ENCODE data around the gene DHRS12.

DNA sequence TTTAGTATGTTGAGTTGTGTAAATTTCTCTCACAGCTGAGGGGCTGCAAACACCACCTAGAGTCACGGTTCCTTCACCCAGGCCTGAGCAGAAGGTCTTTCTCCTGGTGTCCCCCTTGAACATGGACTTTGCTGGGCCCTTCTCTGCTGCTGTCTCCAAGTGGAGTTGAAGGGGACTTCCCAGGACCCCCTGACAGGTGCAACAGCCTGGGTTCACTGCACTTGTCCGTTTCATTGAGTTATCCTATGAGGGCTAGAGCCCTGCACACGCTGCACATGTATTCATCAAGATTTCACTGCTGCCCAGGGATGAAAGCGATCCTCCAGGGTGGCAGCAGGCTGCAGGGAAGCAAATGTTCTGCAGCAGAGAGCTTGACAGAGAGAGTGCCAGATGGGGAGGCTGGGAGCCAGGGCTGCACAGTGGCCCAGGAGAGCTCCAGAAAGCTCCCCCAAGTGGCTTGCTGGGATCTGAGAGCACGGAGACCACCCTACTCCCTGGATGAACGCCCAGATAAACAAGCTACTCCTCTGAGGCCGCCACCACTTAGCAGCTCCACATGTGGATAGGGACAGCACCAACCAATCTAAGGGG, 30.7 kb upstream of the DHRS12 start:
- TF ChIP-seq, protein P1, sequence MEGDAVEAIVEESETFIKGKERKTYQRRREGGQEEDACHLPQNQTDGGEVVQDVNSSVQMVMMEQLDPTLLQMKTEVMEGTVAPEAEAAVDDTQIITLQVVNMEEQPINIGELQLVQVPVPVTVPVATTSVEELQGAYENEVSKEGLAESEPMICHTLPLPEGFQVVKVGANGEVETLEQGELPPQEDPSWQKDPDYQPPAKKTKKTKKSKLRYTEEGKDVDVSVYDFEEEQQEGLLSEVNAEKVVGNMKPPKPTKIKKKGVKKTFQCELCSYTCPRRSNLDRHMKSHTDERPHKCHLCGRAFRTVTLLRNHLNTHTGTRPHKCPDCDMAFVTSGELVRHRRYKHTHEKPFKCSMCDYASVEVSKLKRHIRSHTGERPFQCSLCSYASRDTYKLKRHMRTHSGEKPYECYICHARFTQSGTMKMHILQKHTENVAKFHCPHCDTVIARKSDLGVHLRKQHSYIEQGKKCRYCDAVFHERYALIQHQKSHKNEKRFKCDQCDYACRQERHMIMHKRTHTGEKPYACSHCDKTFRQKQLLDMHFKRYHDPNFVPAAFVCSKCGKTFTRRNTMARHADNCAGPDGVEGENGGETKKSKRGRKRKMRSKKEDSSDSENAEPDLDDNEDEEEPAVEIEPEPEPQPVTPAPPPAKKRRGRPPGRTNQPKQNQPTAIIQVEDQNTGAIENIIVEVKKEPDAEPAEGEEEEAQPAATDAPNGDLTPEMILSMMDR (IDR thresholded peaks at IDR 0.05): no peak
- TF ChIP-seq POLR2A (IDR thresholded peaks at IDR 0.05): no peak

Data from lower leg skin (tissue), 3 donors.